HepG2 (cell line): ENCODE results near the gene FAM131A. TPM values are rescaled to one million over a fixed set of nuclear protein-coding genes. Genes with fewer than 3 reads are reported as not detected.
A peak's percentile ranks its signal among the peaks of the same experiment; 100 is the strongest.

ENCODE experiments used
- ADNP ChIP-seq: sonication (generic); formaldehyde crosslinking; IDR thresholded peaks from 2 replicates; pipeline ENCODE4 v1.4.0; 2020; ENCODE audit warnings: missing genetic modification reagents
- ARNTL ChIP-seq: sonication (generic); formaldehyde crosslinking; IDR thresholded peaks from 2 replicates; pipeline ENCODE4 v1.4.0; 2020; ENCODE audit warnings: mild to moderate bottlenecking, missing genetic modification reagents
- GABPA ChIP-seq, 2 experiments: IDR thresholded peaks; 2 replicates each; pipeline ENCODE4 v1.6.1; 2011 to 2016; ENCODE audit warnings: low read depth in 2 of 2, low read length in 1 of 2, missing biosample characterization in 1 of 2, missing genetic modification characterization in 1 of 2
- HDAC6 ChIP-seq: fragments of 200-600 bp; sonication (generic); IDR thresholded peaks from 2 replicates; pipeline ENCODE4 v1.7.0; 2017; ENCODE audit warnings: mild to moderate bottlenecking, antibody characterized with exemption, low read length, low read depth
- HMG20A ChIP-seq: IDR thresholded peaks from 2 replicates; pipeline ENCODE4 v1.6.1; 2016; ENCODE audit warnings: borderline replicate concordance
- JUND ChIP-seq: sonication (generic); formaldehyde crosslinking; IDR thresholded peaks from 2 replicates; pipeline ENCODE4 v1.8.0; 2022; ENCODE audit warnings: mild to moderate bottlenecking, missing genetic modification reagents
- KDM1A ChIP-seq: IDR thresholded peaks from 2 replicates; pipeline ENCODE4 v1.6.1; 2016; ENCODE audit warnings: missing compliant biosample characterization
- NCOA1 ChIP-seq: sonication (generic); formaldehyde crosslinking; IDR thresholded peaks from 2 replicates; pipeline ENCODE4 v1.9.0; 2021; ENCODE audit warnings: missing genetic modification reagents
- NFAT5 ChIP-seq: sonication (generic); formaldehyde crosslinking; IDR thresholded peaks from 2 replicates; pipeline ENCODE4 v1.4.0; 2020; ENCODE audit warnings: missing genetic modification reagents
- NONO ChIP-seq, 2 experiments: fragments of 450-650 bp in 1 of 2; sonication (generic) in 1 of 2; formaldehyde crosslinking in 1 of 2; IDR thresholded peaks in 1 of 2; conservative IDR thresholded peaks in 1 of 2; 2 replicates each; pipeline versions ENCODE4 v1.6.1 to v1.8.0; 2017 to 2022; ENCODE audit warnings: mild to moderate bottlenecking in 1 of 2, missing genetic modification reagents in 1 of 2, moderate library complexity in 1 of 2
- PCBP2 ChIP-seq: fragments of 200-400 bp; formaldehyde crosslinking; optimal IDR thresholded peaks from 2 replicates; pipeline ENCODE3; 2018; ENCODE audit warnings: low read length, low read depth; ENCODE audit not compliant: poor library complexity, severe bottlenecking
- SETDB1 ChIP-seq: sonication (generic); formaldehyde crosslinking; IDR thresholded peaks from 2 replicates; pipeline ENCODE4 v1.5.1; 2020; ENCODE audit warnings: missing genetic modification reagents, mild to moderate bottlenecking, borderline replicate concordance
- TFDP1 ChIP-seq: IDR thresholded peaks from 2 replicates; pipeline ENCODE4 v1.6.1; 2016; ENCODE audit warnings: missing compliant biosample characterization, missing genetic modification reagents, borderline replicate concordance
- ZNF350 ChIP-seq: sonication (generic); formaldehyde crosslinking; IDR thresholded peaks from 2 replicates; pipeline ENCODE4 v1.4.0; 2020; ENCODE audit warnings: mild to moderate bottlenecking, low read depth, missing genetic modification reagents, borderline replicate concordance
- ZNF572 ChIP-seq: sonication (generic); formaldehyde crosslinking; IDR thresholded peaks from 2 replicates; pipeline ENCODE4 v1.5.1; 2020; ENCODE audit warnings: mild to moderate bottlenecking, missing genetic modification reagents
- ZNF639 ChIP-seq: conservative IDR thresholded peaks from 2 replicates; pipeline ENCODE4 v1.6.1; 2018; ENCODE audit warnings: missing genetic modification reagents
- ZNF652 ChIP-seq: IDR thresholded peaks from 2 replicates; pipeline ENCODE4 v1.6.1; 2016; ENCODE audit warnings: low read depth, borderline replicate concordance
- polyA plus RNA-seq, 8 experiments: library from polyadenylated mRNA; depleted of rRNA in 3 of 8; stranded (reverse) in 7 of 8; unstranded in 1 of 8; fragments of >200 nt; fragmentation: Illumina TruSeq in 4 of 8; extraction: Trizol in 4 of 8; gene quantifications; 2 replicates each; pipeline versions ENCODE4 v1.2.1 to v1.2.3, GENCODE V29; 2011 to 2016; ENCODE audit warnings: low read depth in 4 of 8, missing spikeins in 1 of 8, mixed read lengths in 1 of 8; ENCODE audit not compliant: insufficient read depth in 1 of 8
- total RNA-seq, 5 experiments: library from RNA; depleted of rRNA; stranded (reverse); fragments of >200 nt; fragmentation: Illumina TruSeq; extraction: Trizol; gene quantifications; 2 replicates each; pipeline ENCODE4 v1.2.3, GENCODE V29; 2016; ENCODE audit warnings: low read depth in 1 of 5
- TF ChIP-seq, protein P1 (sequence below): sonication (generic); formaldehyde crosslinking; IDR thresholded peaks from 2 replicates; pipeline ENCODE4 v1.4.0; 2020; ENCODE audit warnings: mild to moderate bottlenecking, missing genetic modification reagents
- TF ChIP-seq, protein P2 (sequence below): sonication (generic); formaldehyde crosslinking; conservative IDR thresholded peaks from 2 replicates; pipeline ENCODE4 v1.8.0; 2022; ENCODE audit warnings: missing genetic modification reagents

Gene FAM131A
- total and polyA plus RNA-seq, 2 of the 13 experiments (the other 11 are each of a cell fraction or from before 2014, with no cell fraction given): 9.2 to 9.3 TPM

DNA sequence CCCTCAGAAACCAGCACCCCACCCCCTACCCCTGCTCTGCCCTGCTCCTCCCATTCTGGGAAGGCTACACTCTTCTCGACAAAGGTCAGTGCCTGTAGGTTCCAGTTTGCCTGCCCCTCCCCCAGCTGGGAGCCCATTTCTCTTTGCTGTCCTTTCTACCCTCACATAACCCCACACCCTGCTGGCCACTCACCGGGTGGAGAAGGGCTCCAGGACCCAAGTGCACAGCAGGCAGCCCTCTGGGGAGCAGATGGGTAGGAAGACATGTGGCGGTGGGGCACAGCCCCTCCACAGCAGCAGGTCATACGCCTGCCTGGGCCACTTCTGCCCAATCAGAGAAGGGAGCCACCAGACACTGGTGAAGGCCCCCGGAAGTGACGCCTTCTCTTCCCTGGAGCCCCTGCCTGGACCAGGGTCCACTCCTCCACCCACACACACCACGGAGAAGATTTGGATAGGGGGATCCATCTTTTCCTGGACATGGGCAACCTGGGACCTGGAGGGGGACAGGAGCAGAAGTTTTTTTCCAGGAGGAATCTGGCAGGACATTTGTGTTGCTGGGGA is 40.6 kb downstream of the FAM131A start, which contains the start of gene THPO (continued):
- TF ChIP-seq GABPA (IDR thresholded peaks at IDR 0.05; ENCODE audit: low read depth, low read length): peak; percentile 70
- TF ChIP-seq GABPA (CRISPR knock-in tag; IDR thresholded peaks at IDR 0.05; ENCODE audit: low read depth): peak; percentile 95
- TF ChIP-seq ZNF652 (CRISPR knock-in tag): no peak
- no peak for TF ChIP-seq ZNF639 (CRISPR knock-in tag)
- no peak for TF ChIP-seq ADNP
- TF ChIP-seq NONO (IDR thresholded peaks at IDR 0.05): no peak
- TF ChIP-seq NONO (CRISPR knock-in tag; conservative IDR thresholded peaks at IDR 0.05): peak; percentile 51; the same call in 1 of the 2 replicates
- TF ChIP-seq NCOA1 (CRISPR knock-in tag): 0 out of 2 replicates have a peak, but pooled peaks have one; percentile 15
- TF ChIP-seq HDAC6: no peak
- peak; percentile 79 for TF ChIP-seq ZNF350 (CRISPR knock-in tag)
- TF ChIP-seq JUND (CRISPR knock-in tag): no peak
- no peak for TF ChIP-seq NFAT5 (CRISPR knock-in tag)
- no peak for TF ChIP-seq TFDP1 (CRISPR knock-in tag)
- TF ChIP-seq, protein P1, sequence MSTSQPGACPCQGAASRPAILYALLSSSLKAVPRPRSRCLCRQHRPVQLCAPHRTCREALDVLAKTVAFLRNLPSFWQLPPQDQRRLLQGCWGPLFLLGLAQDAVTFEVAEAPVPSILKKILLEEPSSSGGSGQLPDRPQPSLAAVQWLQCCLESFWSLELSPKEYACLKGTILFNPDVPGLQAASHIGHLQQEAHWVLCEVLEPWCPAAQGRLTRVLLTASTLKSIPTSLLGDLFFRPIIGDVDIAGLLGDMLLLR: no peak
- no peak for TF ChIP-seq KDM1A (CRISPR knock-in tag)
- TF ChIP-seq, protein P2, sequence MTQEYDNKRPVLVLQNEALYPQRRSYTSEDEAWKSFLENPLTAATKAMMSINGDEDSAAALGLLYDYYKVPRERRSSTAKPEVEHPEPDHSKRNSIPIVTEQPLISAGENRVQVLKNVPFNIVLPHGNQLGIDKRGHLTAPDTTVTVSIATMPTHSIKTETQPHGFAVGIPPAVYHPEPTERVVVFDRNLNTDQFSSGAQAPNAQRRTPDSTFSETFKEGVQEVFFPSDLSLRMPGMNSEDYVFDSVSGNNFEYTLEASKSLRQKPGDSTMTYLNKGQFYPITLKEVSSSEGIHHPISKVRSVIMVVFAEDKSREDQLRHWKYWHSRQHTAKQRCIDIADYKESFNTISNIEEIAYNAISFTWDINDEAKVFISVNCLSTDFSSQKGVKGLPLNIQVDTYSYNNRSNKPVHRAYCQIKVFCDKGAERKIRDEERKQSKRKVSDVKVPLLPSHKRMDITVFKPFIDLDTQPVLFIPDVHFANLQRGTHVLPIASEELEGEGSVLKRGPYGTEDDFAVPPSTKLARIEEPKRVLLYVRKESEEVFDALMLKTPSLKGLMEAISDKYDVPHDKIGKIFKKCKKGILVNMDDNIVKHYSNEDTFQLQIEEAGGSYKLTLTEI (CRISPR knock-in tag): no peak
- TF ChIP-seq HMG20A (CRISPR knock-in tag): no peak
- no peak; the same call in 1 of the 2 replicates for TF ChIP-seq ZNF572 (CRISPR knock-in tag)
- no peak for TF ChIP-seq PCBP2
- no peak for TF ChIP-seq SETDB1 (CRISPR knock-in tag)
- TF ChIP-seq ARNTL (CRISPR knock-in tag): peak; percentile 77; the same call in 1 of the 2 replicates
